ENCODE data around the gene PDE8A. TPM values are rescaled to one million over a fixed set of nuclear protein-coding genes. Genes with fewer than 3 reads are reported as not detected.

PDE8A gene
- total and polyA plus RNA-seq, 2 of the 13 experiments (the other 11 are each of a cell fraction or from before 2014, with no cell fraction given): 26.3 to 48.5 TPM

GRCh38 chr15:85031086-85031943 lies 49.7 kb downstream of the PDE8A start (continued):
- TF ChIP-seq SAP130 (CRISPR knock-in tag; IDR thresholded peaks at IDR 0.05; ENCODE audit: low read depth): no peak; the same call in 1 of the 2 replicates
- no peak for TF ChIP-seq SOX6 (IDR thresholded peaks at IDR 0.05)
- 0 out of 2 replicates have a peak, but pooled peaks have one; percentile 23 for TF ChIP-seq SOX6 (CRISPR knock-in tag; IDR thresholded peaks at IDR 0.05)
- no peak for TF ChIP-seq IRF2 (CRISPR knock-in tag; IDR thresholded peaks at IDR 0.05)
- no peak for TF ChIP-seq ZNF513 (CRISPR knock-in tag; conservative IDR thresholded peaks at IDR 0.05)
- TF ChIP-seq ZNF850 (CRISPR knock-in tag; conservative IDR thresholded peaks at IDR 0.05): no peak
- no peak for TF ChIP-seq ZNF501 (CRISPR knock-in tag; IDR thresholded peaks at IDR 0.05)
- no peak for TF ChIP-seq ZNF234 (CRISPR knock-in tag; conservative IDR thresholded peaks at IDR 0.05)
- no peak for TF ChIP-seq SMAD1 (CRISPR knock-in tag; IDR thresholded peaks at IDR 0.05; ENCODE audit: borderline replicate concordance, low read depth)
- peak; percentile 82; the same call in 1 of the 2 replicates for TF ChIP-seq ZMYM3 (CRISPR knock-in tag; IDR thresholded peaks at IDR 0.05)
- TF ChIP-seq ZNF660 (CRISPR knock-in tag; IDR thresholded peaks at IDR 0.05; ENCODE audit: borderline replicate concordance, low read depth): no peak
- TF ChIP-seq REXO4 (CRISPR knock-in tag; IDR thresholded peaks at IDR 0.05; ENCODE audit: borderline replicate concordance): no peak
- TF ChIP-seq ZNF761 (CRISPR knock-in tag; conservative IDR thresholded peaks at IDR 0.05): no peak
- TF ChIP-seq ZBTB20 (CRISPR knock-in tag; IDR thresholded peaks at IDR 0.05; ENCODE audit: borderline replicate concordance, low read depth): no peak
- no peak for TF ChIP-seq ZMYM2 (CRISPR knock-in tag; IDR thresholded peaks at IDR 0.05)
- TF ChIP-seq ATF1 (CRISPR knock-in tag; IDR thresholded peaks at IDR 0.05): no peak
- peak; percentile 37; the same call in 1 of the 2 replicates for TF ChIP-seq ZSCAN25 (CRISPR knock-in tag; IDR thresholded peaks at IDR 0.05)
- TF ChIP-seq ZNF292 (CRISPR knock-in tag; IDR thresholded peaks at IDR 0.05; ENCODE audit: borderline replicate concordance, low read depth): 0 out of 2 replicates have a peak, but pooled peaks have one; percentile 28
- no peak for TF ChIP-seq KLF12 (CRISPR knock-in tag; IDR thresholded peaks at IDR 0.05; ENCODE audit: borderline replicate concordance)
- no peak for TF ChIP-seq ZNF260 (CRISPR knock-in tag; IDR thresholded peaks at IDR 0.05; ENCODE audit: borderline replicate concordance, low read depth)
- TF ChIP-seq NFKBIZ (CRISPR knock-in tag; IDR thresholded peaks at IDR 0.05): no peak
- peak; percentile 9; the same call in 1 of the 2 replicates for TF ChIP-seq RCOR2 (CRISPR knock-in tag; IDR thresholded peaks at IDR 0.05)
- no peak for TF ChIP-seq ZNF230 (CRISPR knock-in tag; IDR thresholded peaks at IDR 0.05)
- TF ChIP-seq ZBTB37 (CRISPR knock-in tag; IDR thresholded peaks at IDR 0.05): no peak
- no peak for TF ChIP-seq E2F1 (CRISPR knock-in tag; IDR thresholded peaks at IDR 0.05)
- no peak for TF ChIP-seq ERF (CRISPR knock-in tag; IDR thresholded peaks at IDR 0.05)
